Psoas muscle (tissue), 8 donors: ENCODE measurements around the gene POFUT2. TPM values are rescaled to one million over a fixed set of nuclear protein-coding genes. Genes with fewer than 3 reads are reported as not detected.

Experiments used
- ATAC-seq, 4 donors: fragments of 200-7000 bp; cut with Tn5 transposase; one replicate each; pipeline ENCODE4 v1.9.1; 2020; ENCODE audit warnings: moderate library complexity in 3 of 4, mild to moderate bottlenecking in 2 of 4
- DNase-seq, 2 donors: peaks; one replicate each; pipeline ENCODE4 v3.0.0-alpha.2; 2020
- H3K27ac ChIP-seq: fragments of 200-600 bp; one replicate; pipeline ENCODE4 v1.8.0; 2022
- H3K27me3 ChIP-seq, 3 donors: fragments of 200-600 bp in 1 of 3; one replicate each; pipeline versions ENCODE4 v1.6.1 to v1.8.0; 2013 to 2022; ENCODE audit warnings: low read length in 2 of 3, mild to moderate bottlenecking in 2 of 3, moderate library complexity in 1 of 3; ENCODE audit not compliant: insufficient read depth in 3 of 3
- H3K36me3 ChIP-seq, 2 donors: fragments of 200-600 bp in 1 of 2; one replicate each; pipeline versions ENCODE4 v1.6.1 to v1.8.0; 2013 to 2022; ENCODE audit warnings: low read depth in 1 of 2, mild to moderate bottlenecking in 1 of 2, moderate library complexity in 1 of 2; ENCODE audit not compliant: insufficient read depth in 1 of 2
- H3K4me1 ChIP-seq: fragments of 200-600 bp; one replicate; pipeline ENCODE4 v1.8.0; 2022
- H3K4me3 ChIP-seq: fragments of 200-600 bp; one replicate; pipeline ENCODE4 v1.8.0; 2022; ENCODE audit warnings: mild to moderate bottlenecking
- H3K9me3 ChIP-seq: fragments of 200-600 bp; one replicate; pipeline ENCODE4 v1.8.0; 2022
- CTCF ChIP-seq: fragments of 200-600 bp; IDR thresholded peaks from one replicate; pipeline ENCODE4 v1.8.0; 2022; ENCODE audit warnings: antibody characterized with exemption
- WGBS, 3 donors: extraction: QIAGEN DNeasy Blood & Tissue Kit; methylation state at CpG; one replicate each; pipeline versions ENCODE4 v1.1.6 to v1.1.7; 2013; 5-methylcytosine and 5-hydroxymethylcytosine counted together
- intact Hi-C, 2 donors: fragments of 100-400 bp; cut with DNase I; formaldehyde crosslinking; loops; one replicate each; pipeline versions ENCODE4 v1.11.0 to v1.14.2; 2022
- polyA plus RNA-seq, 3 donors: library from polyadenylated mRNA; stranded (reverse); fragments of 200-250 nt; gene quantifications; one replicate each; pipeline ENCODE4 v1.2.3, GENCODE V29; 2013
- total RNA-seq, 4 donors: library from RNA; stranded (reverse); fragmentation: NEBNext Ultra II Directional in 2 of 4; extraction: Animal tissue kit (Norgen Biotek cat#: 25700) in 2 of 4; gene quantifications; one replicate each; pipeline versions ENCODE4 v1.2.1 to v1.2.4, GENCODE V29; 2021 to 2023
- donor health status: healthy with polysubstance abuse.
- donor health status: DM: no; HTN: no; CAD: no; lungs with moderate emphysema.
- donor health status: Bipolar disorder and iron deficiency.
- donor health status: healthy.
- donor health status: DM: yes; HTN: yes; CAD: no.
- donor health status: DM: no; HTN: no; CAD: no.
- donor health status: DM: no; HTN: no; CAD: no.
- donor health status: DM: yes; HTN: yes; CAD: no.

The POFUT2 gene
- total and polyA plus RNA-seq, 7 donors, result 5.6 to 13.9 (median 10.8) TPM

- Histone ChIP-seq H3K27ac (peak overlapping the region; percentile 71), H3K9me3 (no peaks in the 10 kb centered on the region), H3K36me3 (no peaks in the 10 kb centered on the region), H3K27me3 (peaks cover 0 to 24% (median 6%) of the 10 kb centered on the region in 3 donors), H3K4me1 (peaks cover 3% of the 10 kb centered on the region), H3K4me3 (no peak overlapping the region)
- ATAC-seq (no peak), DNase-seq (peak in 1 of 2 donors; percentile 46)
- 81 to 87% (median 86%) methylated on average over 20 of the region's 20 CpGs for WGBS, 3 donors
- intact Hi-C loops, result no loop called here
- no peak for TF ChIP-seq CTCF
Measured at GRCh38 chr21:45301521-45302081, 13.9 kb upstream of the POFUT2 start.

GRCh38 chr21:45300786-45301520 lies 13.3 kb upstream of the POFUT2 start:
- Histone ChIP-seq H3K27ac (peak overlapping the region; percentile 71), H3K4me1 (no peaks in the 10 kb centered on the region), H3K4me3 (no peak overlapping the region), H3K27me3 (peaks cover 0 to 23% (median 3%) of the 10 kb centered on the region in 3 donors), H3K36me3 (no peaks in the 10 kb centered on the region), H3K9me3 (no peaks in the 10 kb centered on the region)
- intact Hi-C loops, result no loop called here
- ATAC-seq (no peak), DNase-seq (peak in 1 of 2 donors; percentile 48)
- 83 to 88% (median 86%) methylated on average over 37 to 43 of the region's 43 CpGs for WGBS, 3 donors
- TF ChIP-seq CTCF, result no peak

GRCh38 chr21:45299864-45300785 lies 12.4 kb upstream of the POFUT2 start:
- DNase-seq (peak in 1 of 2 donors; percentile 40), ATAC-seq (no peak)
- Histone ChIP-seq H3K4me3 (no peak overlapping the region), H3K36me3 (no peaks in the 10 kb centered on the region), H3K9me3 (no peaks in the 10 kb centered on the region), H3K27me3 (peaks cover 0 to 25% (median 3%) of the 10 kb centered on the region in 3 donors), H3K4me1 (peaks cover under 1% of the 10 kb centered on the region), H3K27ac (peak overlapping the region; percentile 38)
- intact Hi-C loops, result loop anchor here in 1 of 2 donors (10.0 kb wide), 1 partner anchor 525 kb away; no protein-coding TSS in a partner anchor
- TF ChIP-seq CTCF, result no peak
- 78 to 82% (median 82%) methylated on average over 32 to 34 of the region's 34 CpGs for WGBS, 3 donors

- 83 to 86% (median 85%) methylated on average over 22 of the region's 22 CpGs for WGBS, 3 donors
- DNase-seq, result peak in 1 of 2 donors; percentile 37
- peaks cover 3% of the 10 kb centered on the region for H3K4me1 ChIP-seq
- peak overlapping the region; percentile 50 for H3K27ac ChIP-seq
- H3K9me3 ChIP-seq, result no peaks in the 10 kb centered on the region
- intact Hi-C loops, result loop anchor here in 1 of 2 donors (10.0 kb wide), 1 partner anchor 526 kb away; no protein-coding TSS in a partner anchor
- no peak for TF ChIP-seq CTCF
- H3K4me3 ChIP-seq, result no peak overlapping the region
- H3K27me3 ChIP-seq, result peaks cover 0 to 25% (median 3%) of the 10 kb centered on the region in 3 donors
- no peaks in the 10 kb centered on the region for H3K36me3 ChIP-seq
- ATAC-seq, result no peak
Measured at GRCh38 chr21:45299026-45299863, 11.6 kb upstream of the POFUT2 start.
